HG03575 (cell line): ENCODE measurements around the gene ALDH1A2.

Source experiments
- ATAC-seq: cut with Tn5 transposase; IDR thresholded peaks from one replicate; pipeline ENCODE4 v1.9.1; 2021; ENCODE audit not compliant: unreplicated experiment, insufficient number of reproducible peaks, low FRiP score; ENCODE audit errors: extremely low read depth

The ALDH1A2 gene

GRCh38 chr15:57951328-57951932 is 114.1 kb downstream of the ALDH1A2 start:
- no peak for ATAC-seq

GRCh38 chr15:57950381-57950946 is 115.0 kb downstream of the ALDH1A2 start:
- no peak for ATAC-seq

- ATAC-seq = no peak
Measured at GRCh38 chr15:57949374-57949943, 116.1 kb downstream of the ALDH1A2 start.

- no peak for ATAC-seq
Measured at GRCh38 chr15:57948351-57949289, 116.9 kb downstream of the ALDH1A2 start.

- no peak for ATAC-seq
Measured at GRCh38 chr15:57947781-57948180, 117.7 kb downstream of the ALDH1A2 start.

- ATAC-seq = no peak
Measured at GRCh38 chr15:57947282-57947681, 118.2 kb downstream of the ALDH1A2 start.

- ATAC-seq = no peak
Measured at GRCh38 chr15:57946491-57947048, 118.9 kb downstream of the ALDH1A2 start.

GRCh38 chr15:57945616-57946015 is 119.9 kb downstream of the ALDH1A2 start:
- no peak for ATAC-seq

GRCh38 chr15:57943754-57944420 is 121.6 kb downstream of the ALDH1A2 start:
- no peak for ATAC-seq

- ATAC-seq = no peak
Measured at GRCh38 chr15:57943171-57943570, 122.3 kb downstream of the ALDH1A2 start.

- ATAC-seq = no peak
Measured at GRCh38 chr15:57941816-57942215, 123.7 kb downstream of the ALDH1A2 start.

- no peak for ATAC-seq
Measured at GRCh38 chr15:57932348-57932747, 133.2 kb downstream of the ALDH1A2 start.

GRCh38 chr15:57931570-57931969 is 133.9 kb downstream of the ALDH1A2 start:
- ATAC-seq = no peak

GRCh38 chr15:57927091-57927631 is 138.3 kb downstream of the ALDH1A2 start:
- no peak for ATAC-seq

- ATAC-seq = no peak
Measured at GRCh38 chr15:57925650-57926049, 139.9 kb downstream of the ALDH1A2 start.

GRCh38 chr15:57924598-57924997 is 140.9 kb downstream of the ALDH1A2 start:
- ATAC-seq = no peak

GRCh38 chr15:57923750-57924149 is 141.8 kb downstream of the ALDH1A2 start:
- ATAC-seq = no peak

- ATAC-seq = no peak
Measured at GRCh38 chr15:57923306-57923705, 142.2 kb downstream of the ALDH1A2 start.

GRCh38 chr15:57922776-57923175 is 142.7 kb downstream of the ALDH1A2 start:
- ATAC-seq = no peak
